Tibial artery (tissue), 4 donors: Measurements from ENCODE around the gene GNMT.

ENCODE experiments used
- DNase-seq, 2 donors: peaks; one replicate each; pipeline ENCODE4 v3.0.0-alpha.2; 2019
- H3K27ac ChIP-seq, 2 donors: fragments of 200-600 bp; sonication (generic) in 1 of 2; 1 replicate in 1 of 2; 2 replicates in 1 of 2; pipeline ENCODE4 v1.5.1; 2018 to 2019; ENCODE audit warnings: mild to moderate bottlenecking in 1 of 2
- H3K27me3 ChIP-seq, 2 donors: fragments of 200-600 bp; sonication (generic) in 1 of 2; one replicate each; pipeline versions ENCODE4 v1.5.1 to v1.6.0; 2016 to 2019
- H3K36me3 ChIP-seq, 3 donors: fragments of 200-600 bp; sonication (generic) in 2 of 3; one replicate each; pipeline ENCODE4 v1.5.1; 2016 to 2019; ENCODE audit warnings: mild to moderate bottlenecking in 2 of 3
- H3K4me1 ChIP-seq, 4 donors: fragments of 200-600 bp; sonication (generic) in 2 of 4; 1 replicate in 3 of 4; 2 replicates in 1 of 4; pipeline ENCODE4 v1.5.1; 2016 to 2019
- H3K4me3 ChIP-seq, 2 donors: fragments of 200-600 bp; sonication (generic) in 1 of 2; 1 replicate in 1 of 2; 2 replicates in 1 of 2; pipeline ENCODE4 v1.5.1; 2018 to 2019; ENCODE audit warnings: mild to moderate bottlenecking in 2 of 2
- H3K9me3 ChIP-seq, 3 donors: fragments of 200-600 bp; sonication (generic) in 1 of 3; one replicate each; pipeline ENCODE4 v1.5.1; 2016 to 2019
- intact Hi-C: fragments of 100-400 bp; cut with DNase I; formaldehyde crosslinking; loops from one replicate; pipeline ENCODE4 v1.15.0; 2023; ENCODE audit warnings: low total_unique reads
- TF ChIP-seq, protein P1 (sequence below), 2 experiments: fragments of 200-600 bp in 1 of 2; fragments of 450-650 bp in 1 of 2; IDR thresholded peaks; one replicate each; pipeline ENCODE4 v1.5.1; 2017 to 2019; ENCODE audit warnings: antibody characterized with exemption in 2 of 2, mild to moderate bottlenecking in 1 of 2, moderate library complexity in 1 of 2

GNMT gene

DNA sequence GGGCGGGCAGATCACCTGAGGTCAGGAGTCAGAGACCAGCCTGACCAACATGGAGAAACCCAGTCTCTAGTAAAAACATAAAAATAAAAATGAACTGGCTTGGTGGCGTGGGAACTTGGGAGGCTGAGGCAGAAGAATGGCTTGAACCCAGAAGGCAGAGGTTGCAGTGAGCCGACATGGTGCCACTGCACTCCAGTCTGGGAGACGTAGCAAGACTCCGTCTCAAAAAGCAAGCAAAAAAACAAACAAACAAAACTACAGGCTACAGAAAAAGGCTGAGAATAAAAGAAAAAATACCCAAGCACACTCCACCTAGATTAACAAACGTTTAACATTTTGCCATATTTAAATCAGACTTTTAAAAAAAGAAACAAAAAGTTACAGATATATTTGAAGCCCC lies 38.8 kb upstream of the GNMT start:
- Histone ChIP-seq H3K36me3 (no peaks in the 10 kb centered on the region), H3K27me3 (peaks cover 0 to 15% of the 10 kb centered on the region in 2 donors), H3K4me1 (no peaks in the 10 kb centered on the region), H3K9me3 (no peaks in the 10 kb centered on the region), H3K4me3 (no peak overlapping the region), H3K27ac (no peak overlapping the region)
- intact Hi-C loops, result no loop called here
- TF ChIP-seq, protein P1, sequence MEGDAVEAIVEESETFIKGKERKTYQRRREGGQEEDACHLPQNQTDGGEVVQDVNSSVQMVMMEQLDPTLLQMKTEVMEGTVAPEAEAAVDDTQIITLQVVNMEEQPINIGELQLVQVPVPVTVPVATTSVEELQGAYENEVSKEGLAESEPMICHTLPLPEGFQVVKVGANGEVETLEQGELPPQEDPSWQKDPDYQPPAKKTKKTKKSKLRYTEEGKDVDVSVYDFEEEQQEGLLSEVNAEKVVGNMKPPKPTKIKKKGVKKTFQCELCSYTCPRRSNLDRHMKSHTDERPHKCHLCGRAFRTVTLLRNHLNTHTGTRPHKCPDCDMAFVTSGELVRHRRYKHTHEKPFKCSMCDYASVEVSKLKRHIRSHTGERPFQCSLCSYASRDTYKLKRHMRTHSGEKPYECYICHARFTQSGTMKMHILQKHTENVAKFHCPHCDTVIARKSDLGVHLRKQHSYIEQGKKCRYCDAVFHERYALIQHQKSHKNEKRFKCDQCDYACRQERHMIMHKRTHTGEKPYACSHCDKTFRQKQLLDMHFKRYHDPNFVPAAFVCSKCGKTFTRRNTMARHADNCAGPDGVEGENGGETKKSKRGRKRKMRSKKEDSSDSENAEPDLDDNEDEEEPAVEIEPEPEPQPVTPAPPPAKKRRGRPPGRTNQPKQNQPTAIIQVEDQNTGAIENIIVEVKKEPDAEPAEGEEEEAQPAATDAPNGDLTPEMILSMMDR (IDR thresholded peaks at IDR 0.05), result no peak
- no peak for DNase-seq

DNA sequence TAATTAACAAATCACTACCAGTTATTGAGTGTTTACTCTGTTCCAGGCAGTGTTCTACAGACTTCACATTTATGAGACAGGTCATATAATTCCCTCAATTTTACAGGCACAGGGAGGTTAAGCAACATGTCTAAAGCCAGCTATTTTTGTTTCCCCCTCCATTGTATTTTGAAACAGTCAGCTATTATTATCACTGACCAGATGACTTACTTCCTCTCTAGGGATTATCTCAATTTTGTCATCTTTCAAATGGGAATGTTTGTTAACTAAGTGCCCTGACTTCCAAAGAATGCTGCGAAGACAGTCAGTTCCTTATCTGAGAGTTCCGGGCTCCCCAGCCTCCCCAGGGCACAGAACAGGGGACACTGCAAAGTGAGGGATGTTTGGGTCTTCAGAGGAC lies 36.9 kb upstream of the GNMT start:
- H3K36me3 ChIP-seq, result no peaks in the 10 kb centered on the region
- H3K4me3 ChIP-seq, result no peak overlapping the region
- TF ChIP-seq, protein P1 (IDR thresholded peaks at IDR 0.05), result no peak

DNA sequence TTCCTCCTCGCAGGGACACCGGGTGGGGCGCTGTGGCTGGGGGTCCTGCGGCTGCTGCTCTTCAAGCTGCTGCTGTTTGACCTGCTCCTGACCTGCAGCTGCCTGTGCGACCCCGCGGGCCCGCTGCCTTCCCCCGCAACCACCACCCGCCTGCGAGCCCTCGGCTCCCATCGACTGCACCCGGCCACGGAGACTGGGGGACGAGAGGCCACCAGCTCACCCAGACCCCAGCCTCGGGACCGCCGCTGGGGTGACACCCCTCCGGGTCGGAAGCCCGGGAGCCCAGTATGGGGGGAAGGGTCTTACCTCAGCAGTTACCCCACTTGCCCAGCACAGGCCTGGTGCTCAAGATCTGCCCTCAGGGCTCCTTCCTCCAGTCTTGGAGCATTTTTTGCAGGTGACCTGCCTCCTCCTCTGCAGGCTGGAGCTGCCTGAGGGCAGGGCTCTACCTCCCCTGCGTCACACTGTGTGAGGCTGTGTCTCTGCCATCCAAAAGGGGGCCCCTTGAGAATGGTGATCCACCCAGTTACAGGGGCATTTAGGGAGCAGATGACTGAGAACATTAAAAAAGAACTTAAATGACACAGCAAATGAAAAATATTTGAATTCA lies 35.2 kb upstream of the GNMT start:
- Histone ChIP-seq H3K27ac (no peak overlapping the region), H3K36me3 (no peaks in the 10 kb centered on the region), H3K9me3 (no peaks in the 10 kb centered on the region), H3K4me1 (peaks cover 0 to 12% (median 3%) of the 10 kb centered on the region in 4 donors), H3K4me3 (no peak overlapping the region), H3K27me3 (peaks cover 0 to 15% of the 10 kb centered on the region in 2 donors)
- intact Hi-C loops, result loop anchor here (5.0 kb wide), 1 partner anchor 87 kb away; the partner anchor contains the start of genes KLHDC3 and MEA1
- no peak for DNase-seq
- TF ChIP-seq, protein P1 (IDR thresholded peaks at IDR 0.05), result no peak

More for the DNA sequence above, 36.9 kb upstream of the GNMT start:
- no peak overlapping the region for H3K27ac ChIP-seq
- intact Hi-C loops, result no loop called here
- peaks cover 0 to 15% of the 10 kb centered on the region in 2 donors for H3K27me3 ChIP-seq
- H3K9me3 ChIP-seq, result no peaks in the 10 kb centered on the region
- H3K4me1 ChIP-seq, result peaks cover 0 to 8% (median 0%) of the 10 kb centered on the region in 4 donors
- no peak for DNase-seq

DNA sequence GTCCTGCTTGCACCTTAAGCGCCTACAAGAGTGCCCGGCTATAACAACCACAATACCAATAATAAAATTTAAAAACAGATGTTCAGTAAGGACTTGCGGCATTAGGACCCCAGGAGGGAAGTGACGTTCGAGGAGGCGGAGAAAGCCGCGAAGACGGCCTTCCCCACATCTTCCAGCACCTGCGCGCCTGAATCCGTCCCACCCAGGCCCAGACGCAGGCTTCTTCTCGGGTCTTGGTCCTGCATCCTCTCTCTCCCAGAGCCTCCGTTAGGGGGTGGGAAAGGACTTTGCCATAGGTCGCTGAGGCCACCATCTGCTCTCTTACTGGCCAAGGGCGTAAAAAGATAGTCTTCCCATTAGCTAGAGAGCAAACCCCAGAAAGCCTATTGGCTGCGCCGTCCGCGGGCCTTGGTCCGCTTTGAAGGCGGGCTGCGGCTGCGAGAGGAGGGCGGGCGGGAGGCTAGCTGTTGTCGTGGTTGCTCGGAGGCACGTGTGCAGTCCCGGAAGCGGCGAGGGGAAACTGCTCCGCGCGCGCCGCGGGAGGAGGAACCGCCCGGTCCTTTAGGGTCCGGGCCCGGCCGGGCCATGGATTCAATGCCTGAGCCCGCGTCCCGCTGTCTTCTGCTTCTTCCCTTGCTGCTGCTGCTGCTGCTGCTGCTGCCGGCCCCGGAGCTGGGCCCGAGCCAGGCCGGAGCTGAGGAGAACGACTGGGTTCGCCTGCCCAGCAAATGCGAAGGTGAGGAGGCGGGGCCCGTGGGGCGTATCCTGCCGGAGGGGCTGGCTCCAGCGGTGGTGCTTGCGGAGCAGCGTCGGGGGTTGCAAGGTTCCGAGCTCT lies 31.4 kb upstream of the GNMT start, which contains the start of gene CNPY3:
Gene CNPY3, plus strand, starts transcription at position 495 of the 835 bp plus-strand sequence. Its CDS starts 91 bp downstream, at position 586.
- Histone ChIP-seq H3K27me3 (peaks cover 0 to 11% of the 10 kb centered on the region in 2 donors), H3K36me3 (peaks cover 0 to 4% (median under 1%) of the 10 kb centered on the region in 3 donors), H3K9me3 (no peaks in the 10 kb centered on the region), H3K27ac (peak within 1 kb of the TSS; percentile 80 to 88), H3K4me3 (peak within 1 kb of the TSS; percentile 81 to 88), H3K4me1 (peaks cover 0 to 36% (median 21%) of the 10 kb centered on the region in 4 donors)
- intact Hi-C loops, result loop anchor here (5.0 kb wide), 1 partner anchor 83 kb away; the partner anchor contains the start of genes KLHDC3 and MEA1
- TF ChIP-seq, protein P1 (IDR thresholded peaks at IDR 0.05), result peak in 1 of 2 experiments; percentile 28
- DNase-seq, result peak; percentile 95 to 97

DNA sequence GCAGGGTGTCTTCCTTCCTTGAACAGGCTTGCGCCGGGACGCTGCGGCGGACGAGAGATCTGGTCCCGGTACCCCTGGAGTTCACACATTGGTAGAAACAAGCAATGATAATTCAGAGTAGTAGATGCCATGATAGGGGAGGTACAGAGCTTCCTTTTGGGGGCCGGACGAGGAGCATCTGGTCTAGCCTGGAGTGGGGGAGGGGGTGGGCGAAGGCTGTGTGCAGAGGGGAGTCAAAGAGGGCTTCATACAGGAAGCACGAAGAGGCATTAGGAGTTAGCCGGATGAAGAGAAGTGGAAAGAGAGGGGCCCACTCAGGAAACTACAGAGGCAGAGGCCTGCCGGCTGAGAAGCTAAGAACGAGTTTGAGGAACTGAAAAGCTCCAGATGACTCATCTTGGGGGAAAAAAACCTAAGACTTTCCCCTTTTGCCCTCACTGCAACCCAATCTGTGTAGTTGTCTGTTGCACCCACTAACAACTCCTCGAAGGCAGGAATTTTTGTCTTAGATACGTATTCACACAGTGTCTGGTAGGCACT lies 30.7 kb upstream of the GNMT start:
- H3K4me1 ChIP-seq, result peaks cover 0 to 36% (median 21%) of the 10 kb centered on the region in 4 donors
- TF ChIP-seq, protein P1 (IDR thresholded peaks at IDR 0.05), result no peak
- peak overlapping the region; percentile 80 to 88 for H3K27ac ChIP-seq
- H3K4me3 ChIP-seq, result peak overlapping the region; percentile 81 to 88
- peak; percentile 35 to 68 for DNase-seq
- no peaks in the 10 kb centered on the region for H3K9me3 ChIP-seq
- intact Hi-C loops, result loop anchor here (5.0 kb wide), 1 partner anchor 82 kb away; the partner anchor contains the start of genes KLHDC3 and MEA1
- peaks cover 0 to 6% of the 10 kb centered on the region in 2 donors for H3K27me3 ChIP-seq
- H3K36me3 ChIP-seq, result peaks cover 4 to 11% (median 7%) of the 10 kb centered on the region in 3 donors
